ENCODE results near the gene S100PBP. TPM values are rescaled to one million over a fixed set of nuclear protein-coding genes. Genes with fewer than 3 reads are reported as not detected.

The S100PBP gene
- total RNA-seq, 6 donors from 2014 or later: 20.8 to 85.9 (median 34.9) TPM

DNA sequence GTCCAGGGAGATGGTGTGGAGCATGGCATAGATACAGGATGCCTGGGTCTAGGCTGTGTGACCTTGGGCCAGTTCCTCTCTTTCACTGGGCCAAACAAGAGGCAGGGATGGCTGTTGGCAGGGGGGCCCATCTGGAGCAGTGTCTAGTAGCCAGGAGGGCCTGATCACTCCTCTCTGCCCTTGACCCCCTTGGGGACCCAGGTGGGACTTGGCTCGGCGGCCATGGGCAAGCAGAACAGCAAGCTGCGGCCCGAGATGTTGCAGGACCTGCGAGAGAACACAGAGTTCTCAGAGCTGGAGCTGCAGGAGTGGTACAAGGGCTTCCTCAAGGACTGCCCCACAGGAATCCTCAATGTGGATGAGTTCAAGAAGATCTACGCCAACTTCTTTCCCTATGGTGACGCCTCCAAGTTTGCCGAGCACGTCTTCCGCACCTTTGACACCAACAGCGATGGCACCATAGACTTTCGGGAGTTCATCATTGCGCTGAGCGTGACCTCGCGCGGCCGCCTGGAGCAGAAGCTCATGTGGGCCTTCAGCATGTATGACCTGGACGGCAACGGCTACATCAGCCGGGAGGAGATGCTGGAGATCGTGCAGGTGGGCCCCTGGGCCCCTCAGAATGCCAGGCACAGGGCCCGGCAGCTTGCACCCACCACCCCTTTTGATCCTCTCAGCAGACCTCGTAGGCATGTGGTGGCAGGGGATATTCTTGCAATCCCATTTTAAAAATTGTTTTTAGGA lies 71.4 kb downstream of the S100PBP start:
- no peak for TF ChIP-seq POLR2A (IDR thresholded peaks at IDR 0.05)
- TF ChIP-seq, protein P1, sequence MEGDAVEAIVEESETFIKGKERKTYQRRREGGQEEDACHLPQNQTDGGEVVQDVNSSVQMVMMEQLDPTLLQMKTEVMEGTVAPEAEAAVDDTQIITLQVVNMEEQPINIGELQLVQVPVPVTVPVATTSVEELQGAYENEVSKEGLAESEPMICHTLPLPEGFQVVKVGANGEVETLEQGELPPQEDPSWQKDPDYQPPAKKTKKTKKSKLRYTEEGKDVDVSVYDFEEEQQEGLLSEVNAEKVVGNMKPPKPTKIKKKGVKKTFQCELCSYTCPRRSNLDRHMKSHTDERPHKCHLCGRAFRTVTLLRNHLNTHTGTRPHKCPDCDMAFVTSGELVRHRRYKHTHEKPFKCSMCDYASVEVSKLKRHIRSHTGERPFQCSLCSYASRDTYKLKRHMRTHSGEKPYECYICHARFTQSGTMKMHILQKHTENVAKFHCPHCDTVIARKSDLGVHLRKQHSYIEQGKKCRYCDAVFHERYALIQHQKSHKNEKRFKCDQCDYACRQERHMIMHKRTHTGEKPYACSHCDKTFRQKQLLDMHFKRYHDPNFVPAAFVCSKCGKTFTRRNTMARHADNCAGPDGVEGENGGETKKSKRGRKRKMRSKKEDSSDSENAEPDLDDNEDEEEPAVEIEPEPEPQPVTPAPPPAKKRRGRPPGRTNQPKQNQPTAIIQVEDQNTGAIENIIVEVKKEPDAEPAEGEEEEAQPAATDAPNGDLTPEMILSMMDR (IDR thresholded peaks at IDR 0.05): no peak
- no peak for TF ChIP-seq POLR2AphosphoS5 (IDR thresholded peaks at IDR 0.05)
- TF ChIP-seq EP300 (IDR thresholded peaks at IDR 0.05): no peak
- Histone ChIP-seq H3K27me3 (peaks cover 0 to 49% (median 32%) of the 10 kb centered on the region in 4 donors), H3K27ac (no peak overlapping the region), H3K4me1 (peaks cover 17 to 29% (median 27%) of the 10 kb centered on the region in 4 donors), H3K4me3 (no peak overlapping the region), H3K36me3 (no peaks in the 10 kb centered on the region), H3K9me3 (no peaks in the 10 kb centered on the region)
- no peak for ATAC-seq (ENCODE audit: low FRiP score in 2 of 2)
- DNase-seq: peak in 1 of 2 donors; percentile 62
- WGBS, 2 donors: 90 to 94% methylated on average over 13 to 24 of the region's 24 CpGs

DNA sequence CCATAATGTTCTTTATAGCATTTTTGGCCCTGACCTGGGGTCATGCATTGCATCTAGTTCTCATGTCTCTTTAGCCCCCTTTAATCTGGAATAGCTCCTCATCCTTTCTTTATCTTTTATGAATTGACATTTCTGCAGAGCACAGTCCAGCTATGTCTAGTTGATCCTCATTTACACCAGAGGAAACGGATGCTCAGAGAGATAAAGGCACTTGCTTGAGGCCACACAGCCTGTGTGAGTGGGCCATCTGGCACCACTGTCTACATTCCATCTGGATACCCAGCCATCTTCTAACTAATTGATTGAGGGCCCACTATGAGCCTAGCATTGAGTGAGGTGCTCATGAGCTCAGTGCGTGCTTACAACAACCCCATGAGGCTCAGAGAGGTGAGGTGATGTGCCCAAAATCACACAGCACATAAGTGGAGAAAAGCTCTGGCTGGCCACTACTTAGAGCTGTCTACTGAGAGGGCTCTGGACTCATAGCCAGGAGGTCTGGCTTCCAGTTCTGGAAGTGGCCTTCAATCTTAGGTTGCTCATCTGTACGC lies 72.4 kb downstream of the S100PBP start:
- Histone ChIP-seq H3K36me3 (no peaks in the 10 kb centered on the region), H3K4me1 (peaks cover 18 to 30% (median 29%) of the 10 kb centered on the region in 4 donors), H3K27ac (no peak overlapping the region), H3K9me3 (no peaks in the 10 kb centered on the region), H3K27me3 (peaks cover 0 to 48% (median 30%) of the 10 kb centered on the region in 4 donors), H3K4me3 (no peak overlapping the region)
- TF ChIP-seq POLR2A (IDR thresholded peaks at IDR 0.05) (no peak), POLR2AphosphoS5 (IDR thresholded peaks at IDR 0.05) (no peak), EP300 (IDR thresholded peaks at IDR 0.05) (no peak)
- TF ChIP-seq, protein P1 (IDR thresholded peaks at IDR 0.05): no peak
- DNase-seq: no peak
- WGBS, 2 donors: 79 to 81% methylated on average over 2 to 3 of the region's 3 CpGs
- no peak for ATAC-seq (ENCODE audit: low FRiP score in 2 of 2)

DNA sequence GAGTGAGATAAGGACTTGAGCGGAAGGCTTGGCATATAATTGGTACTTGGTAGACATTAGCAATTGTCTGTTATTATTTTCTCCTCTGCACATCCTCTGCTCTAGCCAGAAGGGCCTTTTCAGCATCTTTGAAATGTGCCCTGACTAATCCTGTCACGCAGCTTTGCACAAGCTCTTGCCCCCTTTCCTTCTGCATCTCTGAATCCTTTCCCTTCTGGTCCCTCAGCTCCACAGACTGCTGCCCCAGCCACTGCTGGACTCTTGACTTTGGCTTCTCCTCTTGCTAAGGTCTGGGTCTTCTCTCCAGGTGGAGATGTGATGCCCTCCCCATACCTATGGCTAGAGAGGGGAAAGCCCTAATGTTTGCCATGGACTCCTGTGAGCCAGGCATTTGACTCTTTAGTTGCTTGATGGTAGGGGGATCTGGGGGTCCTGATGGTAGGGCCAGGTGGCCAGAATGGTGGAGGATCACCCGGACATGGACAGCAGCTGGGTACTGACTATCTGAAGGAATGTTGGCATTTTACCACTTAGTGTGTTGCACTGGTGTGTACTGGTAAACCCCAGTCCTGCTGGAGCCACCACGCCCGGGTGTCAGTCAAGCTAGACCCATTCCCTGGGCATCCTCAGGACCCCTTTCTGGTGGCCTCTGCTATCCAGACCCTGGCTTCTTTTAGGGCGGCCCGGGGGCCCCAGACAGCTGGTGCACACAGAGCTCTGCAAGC lies 73.2 kb downstream of the S100PBP start:
- H3K4me1 ChIP-seq: peaks cover 18 to 29% (median 29%) of the 10 kb centered on the region in 4 donors
- peaks cover 0 to 39% (median 27%) of the 10 kb centered on the region in 4 donors for H3K27me3 ChIP-seq
- no peak overlapping the region for H3K4me3 ChIP-seq
- ATAC-seq (ENCODE audit: low FRiP score in 2 of 2): no peak
- H3K36me3 ChIP-seq: no peaks in the 10 kb centered on the region
- H3K9me3 ChIP-seq: no peaks in the 10 kb centered on the region
- no peak overlapping the region for H3K27ac ChIP-seq
- TF ChIP-seq, protein P1 (IDR thresholded peaks at IDR 0.05): no peak
- no peak for TF ChIP-seq POLR2A (IDR thresholded peaks at IDR 0.05)
- TF ChIP-seq EP300 (IDR thresholded peaks at IDR 0.05): no peak
- TF ChIP-seq POLR2AphosphoS5 (IDR thresholded peaks at IDR 0.05): no peak
- DNase-seq: no peak
- 80 to 92% methylated on average over 4 to 7 of the region's 7 CpGs for WGBS, 2 donors

DNA sequence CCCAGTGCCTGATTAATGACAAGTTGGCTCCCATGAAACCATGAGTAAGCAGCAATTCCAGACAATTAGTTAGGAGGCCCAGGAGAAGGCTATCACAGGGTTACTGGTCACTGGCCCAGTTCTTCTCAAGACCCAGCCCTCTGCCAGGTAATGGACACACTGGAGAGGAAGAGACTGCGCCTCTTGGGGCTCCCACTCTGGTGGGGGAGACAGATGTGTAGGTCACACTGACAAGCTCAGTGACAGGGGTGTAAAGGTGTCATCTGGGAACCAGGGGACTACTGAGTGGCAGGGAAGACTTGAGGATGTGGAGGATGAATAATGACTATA lies 73.8 kb downstream of the S100PBP start:
- H3K27ac ChIP-seq: no peak overlapping the region
- no peaks in the 10 kb centered on the region for H3K36me3 ChIP-seq
- 85 to 100% methylated on average over 1 of the region's 1 CpG for WGBS, 2 donors
- ATAC-seq (ENCODE audit: low FRiP score in 2 of 2) (no peak), DNase-seq (no peak)
- H3K9me3 ChIP-seq: no peaks in the 10 kb centered on the region
- H3K4me3 ChIP-seq: no peak overlapping the region
- peaks cover 0 to 34% (median 23%) of the 10 kb centered on the region in 4 donors for H3K27me3 ChIP-seq
- H3K4me1 ChIP-seq: peaks cover 15 to 25% (median 24%) of the 10 kb centered on the region in 4 donors
- TF ChIP-seq POLR2AphosphoS5 (IDR thresholded peaks at IDR 0.05) (no peak), POLR2A (IDR thresholded peaks at IDR 0.05) (no peak), EP300 (IDR thresholded peaks at IDR 0.05) (no peak)
- TF ChIP-seq, protein P1 (IDR thresholded peaks at IDR 0.05): no peak
